Measurements from ENCODE around the gene CCDC83. TPM values are rescaled to one million over a fixed set of nuclear protein-coding genes. Genes with fewer than 3 reads are reported as not detected.
"Not testable (repeated sequence)": the region's sequence is repeated elsewhere in the genome, so short reads cannot be mapped to it uniquely, and the experiment has no call there.

CCDC83 gene
- total RNA-seq, 1 donor from 2014 or later: not detected

DNA sequence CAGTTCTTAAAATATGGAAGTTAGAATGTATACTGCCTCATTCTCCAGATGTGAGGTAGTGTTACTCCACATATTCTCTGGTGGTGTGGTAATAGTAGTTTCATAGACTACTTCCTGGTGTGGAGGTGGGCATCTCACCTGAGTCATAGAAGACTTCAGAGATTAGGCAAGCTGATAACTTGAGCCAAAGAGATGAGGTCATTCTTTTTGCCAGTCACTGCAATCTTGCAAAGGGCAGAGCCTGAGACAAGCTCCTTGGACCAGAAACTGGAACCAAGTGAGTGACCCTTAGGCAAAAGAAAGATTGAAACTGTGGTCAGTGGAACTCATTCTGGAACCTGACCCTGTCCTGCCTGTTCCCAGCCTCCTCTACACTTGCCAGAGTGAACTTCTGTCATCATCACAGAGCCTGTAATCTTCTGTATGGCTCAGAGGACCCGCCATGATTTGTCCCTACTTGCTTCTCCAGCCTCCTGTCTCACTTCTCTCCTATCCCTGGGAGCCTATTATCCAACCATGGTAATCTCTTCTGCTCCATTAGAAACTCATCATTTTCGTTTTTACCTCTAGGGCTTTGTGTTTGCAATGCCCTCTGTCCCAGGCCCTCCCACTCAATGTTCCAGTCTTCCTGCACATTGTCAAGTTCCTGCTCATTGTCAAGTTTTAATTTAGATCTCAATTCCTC, 10.6 kb upstream of the CCDC83 start:
- no peaks in the 10 kb centered on the region for H3K4me1 Mint-ChIP-seq (ENCODE audit: low read depth, unreplicated experiment)
- H3K36me3 Mint-ChIP-seq (ENCODE audit: unreplicated experiment): no peaks in the 10 kb centered on the region
- DNase-seq: no peak
- TF ChIP-seq, protein P1, sequence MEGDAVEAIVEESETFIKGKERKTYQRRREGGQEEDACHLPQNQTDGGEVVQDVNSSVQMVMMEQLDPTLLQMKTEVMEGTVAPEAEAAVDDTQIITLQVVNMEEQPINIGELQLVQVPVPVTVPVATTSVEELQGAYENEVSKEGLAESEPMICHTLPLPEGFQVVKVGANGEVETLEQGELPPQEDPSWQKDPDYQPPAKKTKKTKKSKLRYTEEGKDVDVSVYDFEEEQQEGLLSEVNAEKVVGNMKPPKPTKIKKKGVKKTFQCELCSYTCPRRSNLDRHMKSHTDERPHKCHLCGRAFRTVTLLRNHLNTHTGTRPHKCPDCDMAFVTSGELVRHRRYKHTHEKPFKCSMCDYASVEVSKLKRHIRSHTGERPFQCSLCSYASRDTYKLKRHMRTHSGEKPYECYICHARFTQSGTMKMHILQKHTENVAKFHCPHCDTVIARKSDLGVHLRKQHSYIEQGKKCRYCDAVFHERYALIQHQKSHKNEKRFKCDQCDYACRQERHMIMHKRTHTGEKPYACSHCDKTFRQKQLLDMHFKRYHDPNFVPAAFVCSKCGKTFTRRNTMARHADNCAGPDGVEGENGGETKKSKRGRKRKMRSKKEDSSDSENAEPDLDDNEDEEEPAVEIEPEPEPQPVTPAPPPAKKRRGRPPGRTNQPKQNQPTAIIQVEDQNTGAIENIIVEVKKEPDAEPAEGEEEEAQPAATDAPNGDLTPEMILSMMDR (IDR thresholded peaks at IDR 0.05; ENCODE audit: partially characterized antibody, unreplicated experiment): no peak
- H3K9me3 Mint-ChIP-seq (ENCODE audit: unreplicated experiment): no peaks in the 10 kb centered on the region
- H3K27ac Mint-ChIP-seq (ENCODE audit: unreplicated experiment): no peak overlapping the region
- H3K27me3 Mint-ChIP-seq (ENCODE audit: unreplicated experiment): no peaks in the 10 kb centered on the region
- H3K4me3 Mint-ChIP-seq (ENCODE audit: unreplicated experiment): no peak overlapping the region

DNA sequence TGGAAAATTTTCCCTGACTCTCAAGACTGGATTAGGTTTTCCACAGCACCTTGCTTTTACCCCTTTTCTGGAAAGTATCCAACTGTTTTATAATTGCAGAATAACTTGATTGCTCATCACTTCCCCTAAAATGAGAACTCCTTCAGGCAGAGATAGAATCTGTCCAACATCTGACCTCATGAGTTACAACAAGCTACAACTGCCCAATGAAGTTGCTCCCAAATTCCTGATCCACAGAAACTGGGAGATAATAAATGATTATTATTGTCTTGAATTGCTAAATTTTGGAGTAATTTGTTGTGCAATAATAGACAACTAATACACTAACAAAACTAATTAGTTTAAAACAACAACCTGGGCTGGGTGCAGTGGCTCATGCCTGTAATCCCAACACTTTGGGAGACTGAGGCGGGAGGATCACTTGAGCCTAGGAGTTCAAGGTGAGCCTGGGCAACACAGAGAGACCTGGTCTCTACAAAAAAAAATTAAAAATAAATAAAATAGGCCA, 10.0 kb upstream of the CCDC83 start:
- Mint-ChIP-seq H3K4me3 (ENCODE audit: unreplicated experiment) (no peak overlapping the region), H3K4me1 (ENCODE audit: low read depth, unreplicated experiment) (no peaks in the 10 kb centered on the region), H3K27ac (ENCODE audit: unreplicated experiment) (no peak overlapping the region), H3K9me3 (ENCODE audit: unreplicated experiment) (peaks cover 1% of the 10 kb centered on the region), H3K36me3 (ENCODE audit: unreplicated experiment) (no peaks in the 10 kb centered on the region), H3K27me3 (ENCODE audit: unreplicated experiment) (no peaks in the 10 kb centered on the region)
- no peak for DNase-seq
- TF ChIP-seq, protein P1 (IDR thresholded peaks at IDR 0.05; ENCODE audit: partially characterized antibody, unreplicated experiment): no peak

DNA sequence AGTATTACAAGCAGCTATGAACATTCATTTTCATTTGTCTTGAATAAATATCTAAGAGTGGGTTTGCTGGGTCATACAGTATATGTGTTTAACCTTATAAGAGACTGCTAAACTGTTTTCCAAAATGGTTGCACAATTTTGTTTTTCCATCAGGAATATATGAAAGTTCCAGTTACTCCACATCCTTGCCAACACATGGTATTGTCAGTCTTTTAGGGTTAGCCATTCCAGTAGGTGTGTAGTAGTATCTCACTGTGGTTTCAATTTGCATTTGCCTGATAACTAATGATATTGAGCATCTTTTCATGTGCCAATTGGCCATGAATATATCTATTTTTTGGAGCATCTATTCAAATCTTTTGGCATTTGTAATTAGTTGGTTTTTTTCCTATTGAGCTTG, 7.7 kb upstream of the CCDC83 start:
- Mint-ChIP-seq H3K27me3 (ENCODE audit: unreplicated experiment) (no peaks in the 10 kb centered on the region), H3K4me1 (ENCODE audit: low read depth, unreplicated experiment) (no peaks in the 10 kb centered on the region), H3K9me3 (ENCODE audit: unreplicated experiment) (peaks cover 2% of the 10 kb centered on the region), H3K4me3 (ENCODE audit: unreplicated experiment) (no peak overlapping the region), H3K36me3 (ENCODE audit: unreplicated experiment) (no peaks in the 10 kb centered on the region), H3K27ac (ENCODE audit: unreplicated experiment) (no peak overlapping the region)
- TF ChIP-seq, protein P1 (IDR thresholded peaks at IDR 0.05; ENCODE audit: partially characterized antibody, unreplicated experiment): no peak
- DNase-seq: no peak

DNA sequence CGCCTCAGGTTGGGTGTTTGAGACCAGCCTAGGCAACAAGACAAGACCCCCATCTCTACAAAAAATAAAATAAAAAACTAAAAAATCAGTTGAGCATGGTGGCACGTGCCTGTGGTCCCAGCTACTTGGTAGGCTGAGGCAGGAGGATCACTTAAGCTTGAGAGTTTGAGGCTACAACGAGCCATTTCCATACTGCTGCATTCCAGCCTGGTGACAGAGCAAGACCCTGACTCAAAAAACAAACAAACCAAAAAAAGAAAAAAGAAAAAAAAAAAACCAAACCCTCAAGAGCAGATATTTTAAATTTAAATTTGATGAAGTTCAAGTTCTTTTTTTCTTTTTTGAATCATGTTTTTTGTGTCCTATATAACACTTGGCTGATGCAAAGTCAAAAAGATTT, 7.2 kb upstream of the CCDC83 start:
- no peaks in the 10 kb centered on the region for H3K27me3 Mint-ChIP-seq (ENCODE audit: unreplicated experiment)
- no peaks in the 10 kb centered on the region for H3K4me1 Mint-ChIP-seq (ENCODE audit: low read depth, unreplicated experiment)
- no peak for DNase-seq
- peaks cover 2% of the 10 kb centered on the region for H3K9me3 Mint-ChIP-seq (ENCODE audit: unreplicated experiment)
- TF ChIP-seq, protein P1 (IDR thresholded peaks at IDR 0.05; ENCODE audit: partially characterized antibody, unreplicated experiment): no peak
- no peak overlapping the region for H3K4me3 Mint-ChIP-seq (ENCODE audit: unreplicated experiment)
- H3K36me3 Mint-ChIP-seq (ENCODE audit: unreplicated experiment): no peaks in the 10 kb centered on the region
- no peak overlapping the region for H3K27ac Mint-ChIP-seq (ENCODE audit: unreplicated experiment)

DNA sequence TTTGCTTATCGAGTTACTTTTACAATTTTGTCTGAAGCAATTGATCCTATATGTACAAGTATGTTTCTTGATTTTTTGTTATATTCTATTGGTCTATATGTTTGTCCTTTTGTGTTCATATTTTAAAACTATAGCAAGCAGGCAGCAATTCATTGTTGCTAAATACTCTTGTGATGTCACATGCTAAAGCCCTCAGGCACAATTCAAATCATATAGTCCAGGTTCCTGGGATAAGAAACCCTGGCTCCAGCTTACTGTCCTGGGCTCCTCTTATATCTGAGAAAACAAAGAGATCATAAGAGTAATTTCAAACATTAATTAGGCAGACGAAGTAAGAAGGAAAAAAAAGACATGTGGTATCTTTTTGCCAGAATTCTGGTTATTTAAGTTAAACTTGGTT, 6.6 kb upstream of the CCDC83 start:
- peaks cover 2% of the 10 kb centered on the region for H3K9me3 Mint-ChIP-seq (ENCODE audit: unreplicated experiment)
- TF ChIP-seq, protein P1 (IDR thresholded peaks at IDR 0.05; ENCODE audit: partially characterized antibody, unreplicated experiment): no peak
- H3K27me3 Mint-ChIP-seq (ENCODE audit: unreplicated experiment): no peaks in the 10 kb centered on the region
- no peak for DNase-seq
- no peak overlapping the region for H3K4me3 Mint-ChIP-seq (ENCODE audit: unreplicated experiment)
- H3K36me3 Mint-ChIP-seq (ENCODE audit: unreplicated experiment): no peaks in the 10 kb centered on the region
- H3K4me1 Mint-ChIP-seq (ENCODE audit: low read depth, unreplicated experiment): no peaks in the 10 kb centered on the region
- no peak overlapping the region for H3K27ac Mint-ChIP-seq (ENCODE audit: unreplicated experiment)

DNA sequence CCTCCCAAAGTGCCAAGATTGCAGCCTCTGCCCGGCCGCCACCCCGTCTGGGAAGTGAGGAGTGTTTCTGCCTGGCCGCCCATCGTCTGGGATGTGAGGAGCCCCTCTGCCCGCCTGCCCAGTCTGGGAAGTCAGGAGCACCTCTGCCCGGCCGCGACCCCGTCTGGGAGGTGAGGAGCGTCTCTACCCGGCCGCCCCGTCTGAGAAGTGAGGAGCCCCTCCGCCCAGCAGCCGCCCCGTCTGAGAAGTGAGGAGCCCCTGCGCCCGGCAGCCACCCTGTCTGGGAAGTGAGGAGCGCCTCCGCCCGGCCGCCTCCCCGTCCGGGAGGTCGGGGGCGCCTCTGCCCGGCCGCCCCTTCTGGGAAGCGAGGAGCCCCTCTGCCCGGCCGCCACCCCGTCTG, 2.4 kb upstream of the CCDC83 start:
- not testable (repeated sequence) for H3K27ac Mint-ChIP-seq (ENCODE audit: unreplicated experiment); H3K36me3 Mint-ChIP-seq (ENCODE audit: unreplicated experiment); H3K4me3 Mint-ChIP-seq (ENCODE audit: unreplicated experiment); DNase-seq; H3K27me3 Mint-ChIP-seq (ENCODE audit: unreplicated experiment); H3K4me1 Mint-ChIP-seq (ENCODE audit: low read depth, unreplicated experiment); H3K9me3 Mint-ChIP-seq (ENCODE audit: unreplicated experiment)

DNA sequence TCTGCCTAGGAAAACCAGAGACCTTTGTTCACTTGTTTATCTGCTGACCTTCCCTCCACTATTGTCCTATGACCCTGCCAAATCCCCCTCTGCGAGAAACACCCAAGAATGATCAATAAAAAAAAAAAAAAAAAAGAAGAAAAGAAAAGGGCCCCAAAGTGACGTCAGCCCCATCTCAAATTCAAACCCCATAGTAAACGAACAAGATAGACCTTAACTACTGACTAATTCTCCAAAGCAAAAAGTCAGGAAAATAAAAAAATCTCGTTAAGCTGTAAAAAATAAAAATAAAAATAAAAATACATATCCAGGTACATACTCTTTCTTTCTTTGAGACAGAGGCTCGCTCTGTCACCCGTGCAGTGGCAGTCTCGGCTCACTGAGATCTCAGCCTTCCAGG, 1.6 kb upstream of the CCDC83 start:
- H3K27me3 Mint-ChIP-seq (ENCODE audit: unreplicated experiment); H3K4me1 Mint-ChIP-seq (ENCODE audit: low read depth, unreplicated experiment); H3K27ac Mint-ChIP-seq (ENCODE audit: unreplicated experiment); H3K4me3 Mint-ChIP-seq (ENCODE audit: unreplicated experiment); H3K36me3 Mint-ChIP-seq (ENCODE audit: unreplicated experiment); DNase-seq; H3K9me3 Mint-ChIP-seq (ENCODE audit: unreplicated experiment): not testable (repeated sequence)
